ENCODE measurements around the gene CCDC126.
"Not testable (repeated sequence)": the region's sequence is repeated elsewhere in the genome, so short reads cannot be mapped to it uniquely, and the experiment has no call there.

CCDC126 gene, protein sequence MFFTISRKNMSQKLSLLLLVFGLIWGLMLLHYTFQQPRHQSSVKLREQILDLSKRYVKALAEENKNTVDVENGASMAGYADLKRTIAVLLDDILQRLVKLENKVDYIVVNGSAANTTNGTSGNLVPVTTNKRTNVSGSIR

DNA sequence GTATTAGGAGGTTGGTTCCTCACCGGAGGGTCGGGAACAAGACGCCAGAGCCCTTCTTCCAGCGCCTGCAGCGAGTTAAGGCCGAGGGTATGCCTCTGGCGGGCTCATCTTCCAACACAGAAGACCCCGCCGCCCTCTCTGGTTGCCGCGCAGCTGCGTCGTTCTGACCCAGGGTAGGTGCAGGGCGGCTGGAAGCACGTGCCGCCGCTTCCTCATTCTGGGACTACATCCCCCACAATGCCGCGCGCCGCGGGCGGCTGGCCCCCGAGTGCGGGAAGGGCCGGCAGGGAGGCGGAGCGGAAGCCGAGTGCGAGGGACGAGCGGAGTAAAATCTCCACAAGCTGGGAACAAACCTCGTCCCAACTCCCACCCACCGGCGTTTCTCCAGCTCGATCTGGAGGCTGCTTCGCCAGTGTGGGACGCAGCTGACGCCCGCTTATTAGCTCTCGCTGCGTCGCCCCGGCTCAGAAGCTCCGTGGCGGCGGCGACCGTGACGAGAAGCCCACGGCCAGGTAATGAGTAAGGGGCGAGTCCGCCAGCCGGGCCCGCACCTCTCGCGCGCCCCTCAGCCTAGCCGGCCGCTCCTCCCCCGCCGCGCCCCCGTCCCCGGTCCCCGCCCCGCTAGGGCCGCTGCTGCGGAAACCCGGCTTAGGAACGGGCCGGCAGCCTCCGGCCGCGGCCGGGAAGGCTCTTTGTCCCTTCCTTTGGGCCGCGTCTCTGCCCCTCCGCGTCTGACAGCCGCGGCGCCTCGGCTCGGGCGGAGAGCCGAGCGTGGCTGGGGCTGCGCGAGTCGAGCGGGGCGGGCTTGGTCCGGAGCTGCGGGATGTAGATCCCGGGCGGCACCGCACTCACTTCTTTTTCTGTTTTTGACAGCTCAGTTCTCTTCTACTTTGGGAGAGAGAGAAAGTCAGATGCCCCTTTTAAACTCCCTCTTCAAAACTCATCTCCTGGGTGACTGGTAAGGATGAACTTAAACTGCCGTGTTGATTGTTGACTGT, at the start of gene CCDC126:
Gene CCDC126 (plus strand): TSS at position 289 of the 998 bp plus-strand sequence. CDS start 13,934 bp downstream, outside the sequence.
- peak; percentile 90 for DNase-seq

DNA sequence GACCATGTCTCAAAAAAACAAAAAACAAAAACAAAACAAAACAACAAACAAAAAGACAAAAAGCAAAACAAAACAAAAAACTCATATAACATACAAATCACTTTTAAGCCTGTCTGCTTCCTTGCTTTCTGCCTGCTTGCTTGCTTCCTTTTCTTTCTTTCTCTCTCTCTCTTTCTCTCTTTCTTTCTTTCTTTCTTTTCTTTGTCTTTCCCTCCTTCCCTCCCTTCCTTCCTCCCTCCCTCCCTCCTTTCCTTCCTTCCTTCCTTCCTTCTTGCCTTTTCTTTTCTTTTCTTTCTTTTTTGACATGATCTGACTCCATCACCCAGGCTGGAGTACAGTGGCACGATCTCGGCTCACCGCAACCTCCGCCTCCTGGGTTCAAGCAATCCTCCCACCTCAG, 49.5 kb upstream of the CCDC126 start:
- DNase-seq, result no peak

DNA sequence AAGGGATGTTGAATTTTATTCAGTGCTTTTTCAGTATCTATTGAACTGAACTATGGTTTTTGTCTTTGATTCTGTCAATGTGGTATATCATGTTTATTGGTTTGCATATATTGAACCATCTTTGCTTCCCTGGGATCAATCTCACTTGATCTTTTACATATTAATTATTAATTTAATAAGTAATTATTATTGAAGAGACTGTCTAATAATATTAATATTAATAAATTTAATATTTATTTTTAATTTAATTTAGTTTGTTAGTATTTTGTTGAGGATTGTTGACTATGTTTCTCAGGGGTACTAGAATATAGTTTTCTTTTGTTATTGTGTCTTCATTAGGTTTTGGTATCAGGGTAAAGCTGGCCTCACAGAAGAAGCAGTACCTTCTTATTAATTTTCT, 38.9 kb upstream of the CCDC126 start:
- no peak for DNase-seq

DNA sequence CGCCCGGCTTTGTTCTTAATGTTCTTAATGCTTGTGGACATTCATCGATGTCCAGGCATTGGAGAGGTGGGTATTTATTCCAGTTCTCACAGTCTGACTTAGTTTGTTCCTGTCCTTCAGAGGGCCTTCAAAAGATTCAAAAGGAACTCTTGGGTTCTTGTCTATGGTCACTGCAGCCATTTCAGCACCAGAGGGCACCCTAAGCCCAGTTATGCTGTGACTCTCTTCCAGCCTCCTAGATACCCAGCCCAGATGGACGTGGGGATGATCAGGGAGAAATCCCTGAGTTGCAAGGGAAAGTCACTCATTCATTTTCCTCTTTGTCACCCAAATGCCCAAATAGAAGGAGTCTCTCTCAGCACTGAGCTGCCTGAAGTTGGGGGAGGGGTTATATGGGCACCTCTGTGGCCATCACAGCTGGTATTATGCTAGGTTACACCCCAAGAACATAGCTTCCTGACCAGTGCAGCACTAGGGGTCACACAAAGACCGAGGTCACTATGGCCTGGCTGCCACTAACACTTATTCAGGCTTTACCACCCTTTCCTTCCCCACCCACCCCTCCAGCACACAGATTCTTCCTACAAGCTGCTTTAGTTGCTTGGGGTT, 26.5 kb upstream of the CCDC126 start:
- peak; percentile 69 for DNase-seq

DNA sequence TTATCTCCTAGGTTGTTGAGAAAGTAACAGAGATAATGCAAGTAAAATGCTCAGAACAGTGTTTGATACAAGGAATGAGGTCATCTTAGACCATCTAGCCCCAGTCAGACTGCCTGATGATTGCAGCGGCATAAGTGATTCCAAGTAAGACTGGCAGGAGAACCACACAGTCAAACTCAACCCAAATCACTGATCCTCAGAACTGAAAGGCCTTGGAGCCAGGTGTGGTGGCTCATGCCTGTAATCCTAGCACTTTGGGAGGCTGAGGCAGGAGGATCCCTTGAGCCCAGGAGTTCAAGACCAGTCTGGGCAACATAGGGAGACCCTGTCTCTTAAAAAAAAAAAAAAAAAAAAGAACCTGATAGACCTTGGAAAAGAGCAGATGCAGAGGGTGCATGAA, 15.2 kb upstream of the CCDC126 start:
- DNase-seq, result not testable (repeated sequence)

DNA sequence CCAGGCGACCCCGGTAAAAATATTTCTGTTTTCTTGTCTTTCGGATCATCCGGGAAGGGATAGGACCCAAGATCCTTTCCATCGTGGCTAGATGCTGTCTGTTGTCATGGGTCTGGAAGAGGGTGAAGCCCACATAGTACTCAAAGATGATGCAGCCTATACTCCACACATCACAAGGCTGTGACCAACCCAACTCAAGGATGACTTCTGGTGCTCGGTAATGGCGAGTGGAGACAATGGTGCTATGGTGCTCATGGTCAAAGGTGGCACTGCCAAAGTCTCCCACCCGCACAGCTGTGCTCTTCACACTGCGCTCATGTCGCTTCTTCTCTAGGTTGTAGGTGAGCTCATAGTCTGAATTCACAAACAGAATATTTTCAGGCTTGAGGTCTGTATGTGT, 11.9 kb upstream of the CCDC126 start:
- DNase-seq, result not testable (repeated sequence)

DNA sequence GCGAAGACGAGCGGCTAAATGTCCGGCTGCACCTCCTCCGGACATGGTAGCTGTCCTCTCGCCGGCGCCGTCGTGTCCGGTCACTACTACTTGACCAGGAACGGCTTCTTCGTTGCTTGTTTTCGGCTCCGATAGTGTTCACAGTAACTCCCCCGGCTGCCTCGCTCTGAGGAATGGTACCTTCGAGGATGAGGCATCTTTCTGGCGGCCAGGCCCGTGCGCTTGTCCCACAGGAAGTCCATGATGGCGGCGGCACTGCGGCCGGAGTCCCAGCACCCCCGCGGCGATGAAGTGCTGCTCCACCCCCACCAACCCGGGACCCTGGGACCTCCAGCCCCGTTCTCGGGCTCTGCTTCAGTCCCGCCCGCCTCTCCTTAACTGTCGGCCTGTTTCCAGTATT, 11.0 kb upstream of the CCDC126 start:
- no peak for DNase-seq

DNA sequence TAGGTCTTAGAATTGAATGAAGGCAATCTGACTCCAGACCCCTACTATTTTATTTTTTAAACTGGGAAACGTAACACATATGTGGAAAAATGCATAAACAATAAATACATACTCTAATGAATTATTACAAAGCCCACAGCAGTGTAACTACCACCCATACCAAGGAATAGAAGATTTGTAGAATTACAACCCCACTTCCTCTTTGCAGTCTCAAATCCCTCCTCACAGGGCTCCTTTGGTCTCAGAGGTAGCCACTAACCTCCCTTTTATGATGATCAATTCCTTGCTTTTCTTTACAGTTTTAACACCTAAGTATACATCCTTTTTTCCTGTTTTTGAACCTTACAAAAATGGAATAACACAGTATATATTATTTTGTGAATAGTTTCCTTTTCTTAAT, 6.7 kb upstream of the CCDC126 start:
- no peak for DNase-seq

DNA sequence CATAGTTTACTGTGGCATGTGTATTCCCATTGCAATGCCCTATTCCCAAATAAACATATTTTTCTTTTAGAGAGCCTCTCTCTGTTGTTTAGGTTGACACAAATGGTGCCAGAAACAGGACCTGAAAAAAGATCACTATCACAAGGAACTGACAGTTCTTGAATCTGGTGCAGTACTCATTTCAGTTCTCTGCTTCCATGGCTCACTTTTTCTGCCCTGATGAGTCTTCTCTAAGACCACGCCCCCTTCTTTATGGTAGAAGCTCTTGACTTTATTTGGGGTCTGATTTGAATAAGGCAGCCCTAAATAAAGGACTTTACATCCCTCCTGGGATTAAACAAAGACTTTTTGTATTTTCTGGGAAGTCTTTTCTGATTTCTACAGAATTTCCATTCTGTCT, 3.5 kb upstream of the CCDC126 start:
- peak; percentile 81 for DNase-seq

DNA sequence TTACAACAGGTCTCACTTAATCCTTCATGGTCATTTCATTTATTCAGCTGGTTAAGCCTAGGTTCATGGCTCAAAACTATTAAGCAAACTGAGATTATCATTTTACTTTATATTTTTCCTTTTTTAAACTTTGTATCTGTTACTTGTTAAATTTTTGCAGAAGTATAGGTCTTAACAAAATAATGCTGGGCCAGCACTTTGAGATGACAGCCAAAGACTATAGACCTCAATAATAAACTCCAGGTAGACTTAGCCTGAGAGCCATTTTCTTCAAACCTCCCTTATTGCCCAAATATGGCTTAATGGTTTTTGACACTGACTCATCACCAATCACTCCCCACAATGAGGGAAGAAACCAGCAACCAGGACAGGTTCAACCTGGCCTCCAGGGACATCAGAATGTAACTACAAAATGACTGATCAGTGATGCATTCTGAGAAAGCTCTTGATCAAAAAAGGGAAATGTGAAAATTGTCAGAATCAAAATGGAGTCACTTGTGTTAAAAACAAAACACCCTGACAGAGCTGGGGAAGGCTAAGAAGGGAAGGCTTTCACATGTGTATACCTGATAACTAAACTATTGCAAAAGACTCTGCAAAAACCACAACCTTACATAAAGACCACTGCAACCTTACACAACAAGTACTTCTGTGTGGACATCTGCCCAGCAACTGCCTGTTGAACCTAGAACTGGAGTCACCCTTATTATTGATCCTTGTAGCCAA, 2.1 kb upstream of the CCDC126 start:
- DNase-seq, result peak; percentile 96

DNA sequence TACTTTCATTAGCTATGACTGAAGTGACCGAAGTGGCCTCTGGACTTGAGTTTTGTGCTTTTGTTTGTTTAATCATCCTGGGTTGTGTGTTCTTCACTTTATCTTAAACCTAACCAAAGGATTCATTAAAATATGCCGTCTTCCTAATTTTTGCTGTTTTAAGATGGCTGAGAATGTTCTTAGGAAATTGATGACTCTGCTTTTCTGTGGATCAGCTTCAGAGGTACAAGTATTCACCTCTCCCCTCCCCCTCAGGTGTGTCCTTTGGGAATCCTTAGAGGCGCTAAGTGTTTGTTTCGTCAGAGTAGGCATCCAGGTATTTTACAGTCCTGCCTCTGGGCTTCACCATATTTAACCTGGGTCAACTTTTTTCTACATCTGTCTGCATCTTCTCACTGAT, 1.1 kb downstream of the CCDC126 start:
- no peak for DNase-seq

DNA sequence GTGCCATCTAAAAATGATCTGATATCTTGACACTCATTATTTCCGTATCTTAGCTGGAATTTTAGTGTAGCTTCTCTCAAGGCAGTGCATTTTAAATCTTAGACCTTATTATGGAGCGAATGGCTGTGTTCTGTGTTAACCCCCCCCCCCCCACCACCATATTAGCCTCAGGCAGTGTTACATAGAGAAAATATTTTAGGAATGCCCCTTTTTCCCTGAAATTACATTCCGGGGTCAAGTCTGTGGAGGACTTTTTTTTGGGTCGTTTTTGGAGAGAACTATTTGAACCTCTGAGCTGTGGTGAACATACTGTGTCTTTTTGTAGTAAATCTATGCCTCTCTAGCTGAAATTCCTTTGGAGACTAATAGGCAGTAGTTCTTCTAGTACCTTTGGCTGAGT, 3.1 kb downstream of the CCDC126 start:
- no peak for DNase-seq

DNA sequence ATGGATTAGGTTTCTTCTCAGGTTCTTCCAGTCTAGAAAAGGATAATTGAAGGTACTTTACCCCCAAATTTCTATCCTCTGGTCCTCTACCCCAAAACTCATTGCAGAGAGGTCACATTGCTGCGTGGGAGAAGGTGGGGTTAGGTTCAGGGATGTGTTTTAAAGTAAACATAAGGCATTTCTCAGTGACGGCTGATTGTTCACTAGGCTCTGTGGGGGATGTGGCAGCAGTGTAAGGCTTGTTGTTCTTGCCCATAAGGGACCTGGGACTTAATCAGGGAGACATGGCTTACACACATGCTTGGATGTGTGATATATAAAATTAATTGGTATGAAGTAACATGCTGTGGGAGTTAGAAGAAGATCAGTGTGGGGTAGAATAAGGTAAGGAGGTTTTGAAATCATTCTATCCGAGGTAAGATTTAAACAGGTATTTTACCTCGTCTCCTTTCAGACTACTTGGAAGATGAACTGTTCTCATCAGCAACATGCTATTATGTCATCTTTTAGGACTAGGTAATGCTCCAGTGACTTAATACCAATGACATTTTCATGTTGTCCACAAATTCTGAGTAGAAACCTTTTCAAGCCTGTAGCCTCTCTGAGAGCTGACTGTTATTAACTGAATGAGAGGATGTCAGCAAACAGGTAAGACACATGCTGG, 6.6 kb downstream of the CCDC126 start:
- DNase-seq, result no peak

DNA sequence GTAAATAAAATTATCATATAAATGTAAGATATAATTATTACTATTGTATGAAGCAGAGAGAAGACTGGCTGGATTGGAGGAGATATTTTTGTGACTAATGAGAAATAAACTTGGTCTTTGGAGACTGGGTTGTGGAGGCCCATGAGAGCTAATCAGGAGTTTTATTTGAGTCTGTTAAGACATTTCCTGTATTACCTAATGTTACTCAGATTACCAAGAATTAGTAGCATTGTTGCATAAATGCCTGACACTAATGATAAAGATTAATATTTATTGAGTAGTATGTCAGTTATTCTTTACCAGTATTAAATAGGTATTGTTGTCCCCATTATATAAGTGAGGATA, 7.1 kb downstream of the CCDC126 start:
- no peak for DNase-seq

DNA sequence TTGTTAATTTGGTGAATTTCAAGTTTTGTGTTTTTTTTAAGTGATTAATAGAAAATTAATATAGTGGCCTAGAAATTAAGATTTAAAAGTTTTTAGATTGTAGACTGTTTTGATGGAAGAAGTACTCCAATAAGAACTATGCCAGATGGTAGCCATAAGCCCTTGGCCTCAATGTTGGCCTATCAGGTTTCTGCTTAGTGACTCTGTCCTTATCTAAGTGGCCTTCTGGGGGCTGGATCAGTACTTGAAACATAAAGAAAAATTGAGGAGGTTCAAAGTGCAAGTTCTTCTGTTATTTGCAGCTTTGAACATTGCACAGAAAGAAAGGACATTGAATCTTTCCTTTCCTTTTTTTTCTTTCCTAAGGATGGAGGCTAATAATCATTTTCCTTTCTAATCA, 9.9 kb downstream of the CCDC126 start:
- no peak for DNase-seq

DNA sequence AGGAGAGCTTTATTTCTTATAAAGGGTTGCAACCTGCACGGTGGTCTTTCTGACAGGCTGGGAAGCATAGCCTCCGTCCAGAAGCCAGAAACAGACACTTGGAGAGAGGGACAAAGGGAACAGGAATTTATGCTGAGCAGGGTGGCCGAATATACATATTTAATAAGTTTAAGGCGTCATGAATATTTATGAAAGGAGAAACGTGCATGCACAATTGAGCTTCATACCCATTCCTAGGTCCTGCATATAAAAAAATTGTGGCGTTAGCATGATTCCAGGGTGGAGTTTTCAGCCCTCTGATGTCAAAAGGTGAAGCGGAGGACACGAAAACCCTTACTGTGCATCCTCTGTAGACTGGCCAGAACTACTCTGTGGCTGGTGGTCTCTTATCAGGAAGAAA, 10.7 kb downstream of the CCDC126 start:
- no peak for DNase-seq

DNA sequence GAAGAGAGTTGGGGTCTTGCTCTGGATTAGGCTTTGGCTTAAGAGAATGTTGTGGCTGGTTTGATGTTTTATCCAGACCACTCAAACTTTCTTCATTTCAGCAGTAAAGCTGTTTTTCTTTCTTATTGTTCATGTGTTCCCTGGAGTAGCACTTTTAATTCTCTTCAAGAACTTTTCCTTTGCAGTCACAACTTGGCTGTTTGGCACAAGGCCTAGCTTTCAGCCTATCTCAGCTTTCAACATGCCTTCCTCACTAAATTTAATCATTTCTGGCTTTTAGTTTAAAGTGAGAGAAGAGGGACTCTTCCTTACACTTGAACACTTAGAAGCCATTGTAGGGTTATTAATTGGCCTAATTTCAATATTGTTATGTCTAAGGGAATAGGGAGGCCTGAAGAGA, 18.1 kb downstream of the CCDC126 start:
- DNase-seq, result no peak

DNA sequence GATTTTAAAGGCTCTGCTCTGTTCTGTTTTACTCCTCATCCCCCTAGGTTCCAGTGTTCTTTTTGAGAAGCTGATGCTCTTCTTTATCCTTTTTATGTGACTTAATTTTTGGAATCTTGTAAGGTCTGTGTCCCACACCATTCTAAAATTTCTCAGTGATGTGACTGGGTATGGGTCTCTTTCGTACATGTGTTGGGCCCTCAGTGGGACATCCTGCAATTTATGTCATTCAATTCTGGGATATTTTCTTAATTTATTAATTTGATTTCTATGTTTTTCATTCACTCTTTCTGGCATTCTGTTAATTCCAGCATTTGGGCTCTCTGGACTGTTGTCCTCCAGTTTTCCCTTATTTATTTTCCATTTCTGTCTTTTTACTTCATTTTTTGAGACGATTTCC, 19.4 kb downstream of the CCDC126 start:
- no peak for DNase-seq

DNA sequence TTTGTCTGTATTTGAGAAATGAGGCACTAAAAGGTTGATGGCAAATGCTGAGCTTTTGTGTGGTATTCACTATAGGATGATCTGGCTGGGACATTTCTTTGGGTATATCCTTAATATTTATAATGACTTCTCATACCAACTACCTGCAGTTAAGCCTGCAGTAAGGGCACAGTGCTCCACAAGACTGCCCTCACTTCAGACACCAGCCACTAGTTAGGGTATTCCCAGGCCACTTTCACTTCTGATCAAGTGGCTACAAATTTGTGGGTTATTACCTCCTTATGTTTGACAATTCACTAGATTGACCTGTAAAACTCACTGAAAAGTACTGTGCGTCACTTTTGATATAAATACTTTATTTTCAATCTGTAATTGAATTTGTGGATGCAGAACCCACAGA, 20.3 kb downstream of the CCDC126 start:
- DNase-seq, result no peak

DNA sequence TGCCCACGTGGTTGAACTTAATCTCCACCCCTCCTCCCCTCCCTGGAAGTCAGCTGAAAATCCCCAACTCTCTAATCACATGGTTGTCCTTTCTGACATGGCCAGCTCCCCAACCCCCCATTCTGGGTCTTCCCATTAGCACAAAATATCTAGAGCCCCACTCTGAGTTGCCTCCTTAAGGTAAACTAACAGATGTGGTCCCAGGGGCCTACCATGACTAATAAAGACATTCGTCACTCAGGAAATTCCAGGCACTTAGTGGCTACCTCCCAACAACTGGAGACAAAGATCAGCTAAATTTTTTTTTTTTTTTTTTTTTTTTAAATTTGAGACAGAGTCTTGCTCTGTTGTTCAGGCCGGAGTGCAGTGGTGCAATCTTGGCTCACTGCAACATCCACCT, 21.1 kb downstream of the CCDC126 start:
- no peak for DNase-seq

DNA sequence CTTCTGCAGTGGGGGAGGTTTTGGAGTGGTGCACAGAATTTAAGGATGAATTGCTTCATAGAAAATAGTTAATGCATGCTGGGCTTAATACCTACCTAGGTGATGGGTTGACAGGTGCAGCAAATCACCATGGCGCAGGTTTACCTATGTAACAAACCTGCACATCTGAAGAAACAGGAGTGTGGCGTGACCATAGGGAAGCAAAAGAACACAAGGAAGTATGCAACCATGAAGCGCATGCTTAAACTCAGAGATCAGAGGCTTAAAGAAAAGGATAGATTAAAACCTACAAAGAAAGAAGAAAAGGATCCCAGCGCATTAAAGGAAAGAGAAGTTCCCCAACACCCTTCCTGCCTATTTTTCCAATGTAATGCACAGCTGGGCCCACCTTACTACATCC, 22.0 kb downstream of the CCDC126 start:
- no peak for DNase-seq

DNA sequence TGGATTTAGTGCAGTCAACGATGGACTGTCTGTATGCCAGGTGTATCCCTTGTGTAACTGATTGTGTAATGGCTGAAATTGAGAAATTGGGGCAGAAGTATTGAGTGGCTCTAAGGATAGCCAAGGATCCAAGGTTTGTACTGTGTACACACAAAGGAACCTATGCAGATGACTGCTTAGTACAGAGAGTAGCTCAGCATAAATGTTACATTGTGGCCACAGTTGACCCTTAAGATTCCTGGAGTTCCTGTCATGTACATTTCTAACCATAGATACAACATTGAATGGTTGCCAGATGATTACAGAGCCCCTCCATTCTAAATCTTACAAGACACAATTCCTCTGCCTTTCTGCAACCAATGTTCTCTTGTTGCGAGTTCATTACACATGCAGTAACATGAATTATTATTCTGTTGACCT, 25.3 kb downstream of the CCDC126 start:
- no peak for DNase-seq

DNA sequence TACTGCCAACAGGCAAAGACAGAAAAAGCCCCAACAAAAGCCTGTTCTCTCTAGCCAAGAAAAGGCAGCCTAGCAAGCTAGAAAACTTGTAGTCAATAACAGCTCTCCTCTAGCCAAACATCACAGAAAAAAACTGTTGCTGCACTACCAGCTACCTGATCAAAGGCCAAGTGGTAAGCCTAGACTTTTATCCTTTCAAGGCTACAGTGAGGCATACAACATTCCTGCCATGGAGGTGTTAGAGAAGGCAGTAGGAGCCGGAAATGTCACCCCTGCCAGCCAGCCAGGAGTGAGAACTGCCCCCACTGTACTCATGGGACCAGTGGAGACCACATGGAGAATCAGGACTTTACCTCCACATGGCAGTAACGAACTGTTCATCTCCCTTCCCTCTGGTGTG, 31.2 kb downstream of the CCDC126 start:
- DNase-seq, result no peak
